IMR-90 (cell line): ENCODE data around the gene ATL2. TPM values are rescaled to one million over a fixed set of nuclear protein-coding genes. Genes with fewer than 3 reads are reported as not detected.

ENCODE experiments used
- ATAC-seq: fragments of 200-7000 bp; cut with Tn5 transposase; 2 replicates; pipeline ENCODE4 v1.9.1; 2020; ENCODE audit warnings: low read depth, mild to moderate bottlenecking, moderate library complexity
- BruUV-seq: library from RNA; stranded (reverse); fragments of 400-500 nt; replicated peaks from 2 replicates; lab custom pipeline; 2021; lab: Mats Ljungman, UMichigan
- CTCF ChIA-PET: fragments of 300-600 bp; formaldehyde crosslinking; extraction: SDS; loops from one replicate; lab custom pipeline; 2021; ENCODE audit warnings: antibody characterized with exemption; lab: Yijun Ruan, JAX
- POLR2A ChIA-PET: fragments of 300-600 bp; sonication (Branson Sonifier 250); formaldehyde crosslinking; loops from one replicate; lab custom pipeline; 2022; ENCODE audit warnings: antibody characterized with exemption; ENCODE audit not compliant: unreplicated experiment; lab: Charles Lee
- DNase-seq: peaks from one replicate; pipeline ENCODE4 v3.0.0; 2013
- H2AFZ ChIP-seq: replicated peaks from 2 replicates; pipeline ENCODE3; 2013; ENCODE audit warnings: low read length, mild to moderate bottlenecking; ENCODE audit not compliant: poor library complexity
- H2AK5ac ChIP-seq: 2 replicates; pipeline ENCODE4 v1.6.1; 2013; ENCODE audit warnings: low read depth, low read length, inconsistent platforms
- H2AK9ac ChIP-seq: replicated peaks from 2 replicates; pipeline ENCODE3; 2013; ENCODE audit warnings: mild to moderate bottlenecking, low read depth, low read length, moderate library complexity; ENCODE audit not compliant: poor library complexity
- H2BK120ac ChIP-seq: 2 replicates; pipeline ENCODE4 v1.6.1; 2013; ENCODE audit warnings: low read depth, low read length, inconsistent platforms
- H2BK15ac ChIP-seq: 3 replicates; pipeline ENCODE4 v1.6.1; 2013; ENCODE audit warnings: low read depth, low read length, inconsistent platforms
- H2BK20ac ChIP-seq: 2 replicates; pipeline ENCODE4 v1.6.1; 2013; ENCODE audit warnings: low read depth, mild to moderate bottlenecking, inconsistent platforms, low read length, moderate library complexity
- H2BK5ac ChIP-seq: 2 replicates; pipeline ENCODE4 v1.6.1; 2013; ENCODE audit warnings: mild to moderate bottlenecking, low read depth, low read length, inconsistent platforms; ENCODE audit not compliant: poor library complexity, severe bottlenecking
- H3K14ac ChIP-seq: replicated peaks from 2 replicates; pipeline ENCODE4 v1.6.1; 2013; ENCODE audit warnings: low read depth, low read length, inconsistent platforms
- H3K18ac ChIP-seq: 2 replicates; pipeline ENCODE4 v1.6.1; 2013; ENCODE audit warnings: low read depth, low read length, control low read depth
- H3K23ac ChIP-seq: 2 replicates; pipeline ENCODE4 v1.6.1; 2013; ENCODE audit warnings: low read depth, low read length, inconsistent platforms
- H3K27ac ChIP-seq: 2 replicates; pipeline ENCODE4 v1.5.1; 2013; ENCODE audit warnings: mild to moderate bottlenecking, control low read depth, low read length; ENCODE audit not compliant: insufficient read depth
- H3K27me3 ChIP-seq: 2 replicates; pipeline ENCODE4 v1.6.1; 2013; ENCODE audit warnings: low read length; ENCODE audit not compliant: control insufficient read depth, insufficient read depth
- H3K36me3 ChIP-seq: 2 replicates; pipeline ENCODE4 v1.6.1; 2013; ENCODE audit warnings: low read length, mixed read lengths; ENCODE audit not compliant: control insufficient read depth, insufficient read depth
- H3K4ac ChIP-seq: 2 replicates; pipeline ENCODE4 v1.6.1; 2013; ENCODE audit warnings: low read depth, low read length, inconsistent platforms
- H3K4me1 ChIP-seq: 2 replicates; pipeline ENCODE4 v1.6.1; 2013; ENCODE audit warnings: low read length, mixed read lengths; ENCODE audit not compliant: control insufficient read depth, insufficient read depth
- H3K4me2 ChIP-seq: 2 replicates; pipeline ENCODE4 v1.6.1; 2013; ENCODE audit warnings: low read depth, mild to moderate bottlenecking, control low read depth, low read length, moderate library complexity
- H3K4me3 ChIP-seq: 2 replicates; pipeline ENCODE4 v1.5.1; 2013; ENCODE audit warnings: low read depth, mild to moderate bottlenecking, control low read depth, low read length, moderate library complexity; ENCODE audit not compliant: insufficient read depth
- H3K56ac ChIP-seq: 2 replicates; pipeline ENCODE4 v1.6.1; 2013; ENCODE audit warnings: low read length, inconsistent platforms; ENCODE audit not compliant: insufficient read depth; ENCODE audit errors: extremely low read depth
- H3K79me1 ChIP-seq, 2 experiments: 2 replicates each; pipeline ENCODE4 v1.6.1; 2013; ENCODE audit warnings: low read length in 2 of 2, inconsistent platforms in 1 of 2, low read depth in 1 of 2
- H3K9ac ChIP-seq: 2 replicates; pipeline ENCODE4 v1.6.1; 2013; ENCODE audit warnings: low read depth, low read length, control low read depth
- H3K9me1 ChIP-seq: 2 replicates; pipeline ENCODE4 v1.6.1; 2013; ENCODE audit warnings: low read length, inconsistent platforms; ENCODE audit not compliant: insufficient read depth
- H3K9me3 ChIP-seq: 2 replicates; pipeline ENCODE4 v1.6.1; 2013; ENCODE audit warnings: low read length; ENCODE audit not compliant: control insufficient read depth, insufficient read depth
- H4K20me1 ChIP-seq: 2 replicates; pipeline ENCODE4 v1.6.1; 2013; ENCODE audit warnings: low read length, inconsistent platforms; ENCODE audit not compliant: insufficient read depth
- H4K5ac ChIP-seq: 2 replicates; pipeline ENCODE4 v1.6.1; 2013; ENCODE audit warnings: mild to moderate bottlenecking, low read depth, low read length, control low read depth
- H4K8ac ChIP-seq, 2 experiments: 2 replicates each; pipeline ENCODE4 v1.6.1; 2013; ENCODE audit warnings: low read depth in 2 of 2, low read length in 2 of 2, control low read depth in 1 of 2, inconsistent platforms in 1 of 2
- H4K91ac ChIP-seq: 2 replicates; pipeline ENCODE4 v1.6.1; 2013; ENCODE audit warnings: low read depth, low read length, inconsistent platforms; ENCODE audit not compliant: insufficient read depth
- MAFK ChIP-seq: IDR thresholded peaks from 2 replicates; pipeline ENCODE4 v1.6.1; 2012; ENCODE audit warnings: low read depth, low read length, improper control_type of control experiment
- MAZ ChIP-seq: IDR thresholded peaks from 2 replicates; pipeline ENCODE4 v1.6.1; 2012; ENCODE audit warnings: low read depth, mild to moderate bottlenecking, low read length, improper control_type of control experiment, moderate library complexity, borderline replicate concordance
- WGBS, 2 experiments: methylation state at CpG; one replicate each; pipeline versions ENCODE4 v1.1.5 to v1.1.7; 2013; ENCODE audit warnings: missing lambda C conversion rate in 2 of 2; ENCODE audit not compliant: insufficient read length in 1 of 2; ENCODE audit errors: extremely low coverage in 2 of 2; 5-methylcytosine and 5-hydroxymethylcytosine counted together
- dilution Hi-C: fragments of 300-500 bp; cut with HindIII; formaldehyde crosslinking; loops from one replicate; pipeline ENCODE4 v1.14.3; 2018; ENCODE audit warnings: low sequenced_read_pairs; ENCODE audit not compliant: unreplicated experiment
- in situ Hi-C: fragments of 300-500 bp; cut with MboI; formaldehyde crosslinking; loops from 3 replicates; pipeline ENCODE4 v1.14.3; 2019; ENCODE audit warnings: low sequenced_read_pairs, inconsistent platforms, mixed read lengths
- intact Hi-C: fragments of 100-400 bp; cut with micrococcal nuclease; formaldehyde crosslinking; loops from 2 replicates; pipeline ENCODE4 v1.10.0; 2022
- polyA plus RNA-seq, 3 experiments: library from polyadenylated mRNA; depleted of rRNA; stranded (reverse); fragments of >200 nt; gene quantifications; 2 replicates each; pipeline ENCODE4 v1.2.3, GENCODE V29; 2012; ENCODE audit warnings: low replicate concordance in 1 of 3
- total RNA-seq: library from RNA; depleted of rRNA; stranded (reverse); fragments of >200 nt; gene quantifications from 2 replicates; pipeline ENCODE4 v1.2.3, GENCODE V29; 2012

The ATL2 gene
- total and polyA plus RNA-seq, 2 of the 4 experiments (the other 2 are of a cell fraction) = 16.0 to 62.6 TPM

GRCh38 chr2:38251940-38252339 lies 125.1 kb downstream of the ATL2 start:
- dilution Hi-C loops (no loop called here), in situ Hi-C loops (no loop called here), intact Hi-C loops (no loop called here)
- Histone ChIP-seq H4K5ac (no peak overlapping the region), H3K4me2 (no peak overlapping the region), H2BK5ac (no peak overlapping the region), H4K20me1 (no peaks in the 10 kb centered on the region), H3K18ac (no peak overlapping the region), H3K4me1 (no peaks in the 10 kb centered on the region), H2BK20ac (no peak overlapping the region), H3K56ac (no peak overlapping the region), H2BK120ac (no peak overlapping the region), H4K91ac (no peak overlapping the region), H3K9ac (no peak overlapping the region), H2AFZ (no peak overlapping the region), H3K79me1 (no peaks in the 10 kb centered on the region), H2BK15ac (no peak overlapping the region), H3K27me3 (peaks cover 32% of the 10 kb centered on the region), H3K4me3 (no peak overlapping the region), H3K9me3 (no peaks in the 10 kb centered on the region), H2AK9ac (no peak overlapping the region), H3K27ac (no peak overlapping the region), H4K8ac (no peak overlapping the region), H2AK5ac (no peak overlapping the region), H3K4ac (no peak overlapping the region), H3K23ac (no peak overlapping the region), H3K36me3 (no peaks in the 10 kb centered on the region), H3K14ac (no peak overlapping the region), H3K9me1 (no peaks in the 10 kb centered on the region)
- no peak for ATAC-seq
- no peak for TF ChIP-seq MAFK
- TF ChIP-seq MAZ = no peak
- ChIA-PET CTCF (interaction anchor here (0.7 kb wide), 1 partner anchor 161 kb away, joined by 6 read pairs; no protein-coding TSS in a partner anchor), POLR2A (no interaction called here)
- WGBS, 2 experiments = no CpG with 5 or more reads among the region's 1 CpG
- BruUV-seq = no TSS peak
- no peak for DNase-seq
